ENCODE measurements around the gene TNIK.
"Not testable (repeated sequence)": the region's sequence is repeated elsewhere in the genome, so short reads cannot be mapped to it uniquely, and the experiment has no call there.

The TNIK gene

DNA sequence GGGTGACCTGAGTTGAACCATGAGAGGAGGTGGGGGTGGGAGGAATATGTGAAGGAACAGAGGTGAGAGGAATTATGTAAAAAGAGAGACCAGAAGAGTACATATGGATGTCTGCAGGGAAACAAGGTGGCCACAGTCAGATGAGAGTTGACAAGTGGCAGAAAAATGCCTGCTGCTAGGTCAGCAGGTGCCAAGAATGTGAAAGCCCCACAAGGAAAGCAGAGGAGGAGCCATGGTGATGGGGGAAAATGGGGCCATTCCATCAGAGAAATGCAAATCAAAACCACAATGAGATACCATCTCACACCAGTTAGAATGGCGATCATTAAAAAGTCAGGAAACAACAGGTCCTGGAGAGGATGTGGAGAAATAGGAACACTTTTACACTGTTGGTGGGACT, 156.2 kb downstream of the TNIK start:
- H2AFZ ChIP-seq (ENCODE audit: low read depth, low read length); DNase-seq; H3K4me2 ChIP-seq (ENCODE audit: low read length, poor library complexity, severe bottlenecking); H3K36me3 ChIP-seq (ENCODE audit: control insufficient read depth in 1 of 2, insufficient read depth in 2 of 2, low read depth in 1 of 2, low read length in 2 of 2); H3K23ac ChIP-seq (ENCODE audit: low read length in 2 of 2); H2BK120ac ChIP-seq (ENCODE audit: low read depth, low read length); H3K14ac ChIP-seq (ENCODE audit: low read length in 2 of 2); H3K27ac ChIP-seq (ENCODE audit: low read length, poor library complexity, severe bottlenecking); H2BK12ac ChIP-seq (ENCODE audit: low read length in 2 of 2); H2BK5ac ChIP-seq (ENCODE audit: low read depth, low read length, poor library complexity, severe bottlenecking); H3K4me3 ChIP-seq (ENCODE audit: insufficient read depth in 1 of 2, low read depth in 1 of 2, low read length in 2 of 2); H3K27me3 ChIP-seq (ENCODE audit: control insufficient read depth in 1 of 2, insufficient read depth in 1 of 2, low read length in 2 of 2); H3K9ac ChIP-seq (ENCODE audit: low read length); H4K8ac ChIP-seq (ENCODE audit: low read length); H2BK15ac ChIP-seq (ENCODE audit: low read depth, poor library complexity, severe bottlenecking); H3K9me3 ChIP-seq (ENCODE audit: control insufficient read depth, low read length); H3K4me1 ChIP-seq (ENCODE audit: control insufficient read depth, insufficient read depth, low read depth, low read length): not testable (repeated sequence)
- peak overlapping the region; percentile 32 for H4K91ac ChIP-seq (ENCODE audit: low read length)
- peak overlapping the region in 1 of 2 experiments; percentile 39 for H3K18ac ChIP-seq (ENCODE audit: low read depth in 1 of 2, low read length in 2 of 2)
- peak overlapping the region; percentile 19 for H2AK5ac ChIP-seq (ENCODE audit: low read length, severe bottlenecking)
- H3K79me1 ChIP-seq (replicated peaks; ENCODE audit: low read length, poor library complexity, severe bottlenecking): peaks cover 14% of the 10 kb centered on the region
- WGBS: no CpG with 5 or more reads among the region's 1 CpG
- H3K4ac ChIP-seq (ENCODE audit: low read depth in 1 of 2, low read length in 2 of 2): peak overlapping the region in 1 of 2 experiments; percentile 30

- no peak overlapping the region for H3K23ac ChIP-seq (ENCODE audit: low read length in 2 of 2)
- H3K27ac ChIP-seq (ENCODE audit: low read length, poor library complexity, severe bottlenecking): no peak overlapping the region
- H2AFZ ChIP-seq (ENCODE audit: low read depth, low read length): no peak overlapping the region
- H3K18ac ChIP-seq (ENCODE audit: low read depth in 1 of 2, low read length in 2 of 2): no peak overlapping the region
- H2BK120ac ChIP-seq (ENCODE audit: low read depth, low read length): no peak overlapping the region
- H3K4me3 ChIP-seq (ENCODE audit: insufficient read depth in 1 of 2, low read depth in 1 of 2, low read length in 2 of 2): no peak overlapping the region
- no peak overlapping the region for H2AK5ac ChIP-seq (ENCODE audit: low read length, severe bottlenecking)
- no peak overlapping the region for H2BK12ac ChIP-seq (ENCODE audit: low read length in 2 of 2)
- DNase-seq: no peak
- H3K27me3 ChIP-seq (ENCODE audit: control insufficient read depth in 1 of 2, insufficient read depth in 1 of 2, low read length in 2 of 2): no peaks in the 10 kb centered on the region
- H3K9me3 ChIP-seq (ENCODE audit: control insufficient read depth, low read length): no peaks in the 10 kb centered on the region
- H4K8ac ChIP-seq (ENCODE audit: low read length): no peak overlapping the region
- H2BK15ac ChIP-seq (ENCODE audit: low read depth, poor library complexity, severe bottlenecking): no peak overlapping the region
- no peaks in the 10 kb centered on the region for H3K4me1 ChIP-seq (ENCODE audit: control insufficient read depth, insufficient read depth, low read depth, low read length)
- no peaks in the 10 kb centered on the region for H3K36me3 ChIP-seq (ENCODE audit: control insufficient read depth in 1 of 2, insufficient read depth in 2 of 2, low read depth in 1 of 2, low read length in 2 of 2)
- H3K9ac ChIP-seq (ENCODE audit: low read length): no peak overlapping the region
- no peak overlapping the region for H4K91ac ChIP-seq (ENCODE audit: low read length)
- H3K4me2 ChIP-seq (ENCODE audit: low read length, poor library complexity, severe bottlenecking): no peak overlapping the region
- peaks cover 18% of the 10 kb centered on the region for H3K79me1 ChIP-seq (replicated peaks; ENCODE audit: low read length, poor library complexity, severe bottlenecking)
- no peak overlapping the region for H2BK5ac ChIP-seq (ENCODE audit: low read depth, low read length, poor library complexity, severe bottlenecking)
- no peak overlapping the region for H3K14ac ChIP-seq (ENCODE audit: low read length in 2 of 2)
- no peak overlapping the region for H3K4ac ChIP-seq (ENCODE audit: low read depth in 1 of 2, low read length in 2 of 2)
- 83% methylated on average over 1 of the region's 1 CpG for WGBS
Observed at GRCh38 chr3:171301998-171302397, 158.2 kb downstream of the TNIK start.

DNA sequence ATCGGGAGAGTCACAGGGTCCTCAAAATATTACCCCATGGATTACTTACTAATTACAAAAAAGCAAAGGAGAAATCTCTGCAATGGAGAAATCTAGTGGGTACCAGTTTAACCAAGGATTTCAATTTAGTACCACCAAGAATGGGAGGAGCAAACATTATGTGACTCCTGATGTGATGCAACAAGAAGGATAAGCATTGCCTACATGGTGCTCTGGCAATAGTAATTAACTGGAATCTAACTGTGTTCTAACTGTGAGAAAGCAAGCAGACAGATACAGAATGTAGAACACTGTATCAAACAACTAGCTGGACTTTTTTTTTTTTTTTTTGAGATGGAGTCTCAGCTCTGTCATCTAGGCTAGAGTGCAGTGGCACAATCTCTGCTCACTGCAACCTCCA, 159.2 kb downstream of the TNIK start:
- Histone ChIP-seq H3K4me3 (ENCODE audit: insufficient read depth in 1 of 2, low read depth in 1 of 2, low read length in 2 of 2) (no peak overlapping the region), H3K36me3 (ENCODE audit: control insufficient read depth in 1 of 2, insufficient read depth in 2 of 2, low read depth in 1 of 2, low read length in 2 of 2) (no peaks in the 10 kb centered on the region), H2BK5ac (ENCODE audit: low read depth, low read length, poor library complexity, severe bottlenecking) (no peak overlapping the region), H3K79me1 (replicated peaks; ENCODE audit: low read length, poor library complexity, severe bottlenecking) (peaks cover 20% of the 10 kb centered on the region), H3K27me3 (ENCODE audit: control insufficient read depth in 1 of 2, insufficient read depth in 1 of 2, low read length in 2 of 2) (no peaks in the 10 kb centered on the region), H4K8ac (ENCODE audit: low read length) (no peak overlapping the region), H4K91ac (ENCODE audit: low read length) (no peak overlapping the region), H3K4ac (ENCODE audit: low read depth in 1 of 2, low read length in 2 of 2) (no peak overlapping the region), H3K9ac (ENCODE audit: low read length) (no peak overlapping the region), H3K4me2 (ENCODE audit: low read length, poor library complexity, severe bottlenecking) (no peak overlapping the region), H3K14ac (ENCODE audit: low read length in 2 of 2) (no peak overlapping the region), H3K9me3 (ENCODE audit: control insufficient read depth, low read length) (no peaks in the 10 kb centered on the region), H2BK15ac (ENCODE audit: low read depth, poor library complexity, severe bottlenecking) (no peak overlapping the region), H2AFZ (ENCODE audit: low read depth, low read length) (no peak overlapping the region), H2AK5ac (ENCODE audit: low read length, severe bottlenecking) (no peak overlapping the region), H3K18ac (ENCODE audit: low read depth in 1 of 2, low read length in 2 of 2) (no peak overlapping the region), H3K4me1 (ENCODE audit: control insufficient read depth, insufficient read depth, low read depth, low read length) (no peaks in the 10 kb centered on the region), H3K23ac (ENCODE audit: low read length in 2 of 2) (no peak overlapping the region), H2BK12ac (ENCODE audit: low read length in 2 of 2) (no peak overlapping the region), H3K27ac (ENCODE audit: low read length, poor library complexity, severe bottlenecking) (no peak overlapping the region), H2BK120ac (ENCODE audit: low read depth, low read length) (no peak overlapping the region)
- no peak for DNase-seq
- WGBS: no CpG with 5 or more reads among the region's 1 CpG

DNA sequence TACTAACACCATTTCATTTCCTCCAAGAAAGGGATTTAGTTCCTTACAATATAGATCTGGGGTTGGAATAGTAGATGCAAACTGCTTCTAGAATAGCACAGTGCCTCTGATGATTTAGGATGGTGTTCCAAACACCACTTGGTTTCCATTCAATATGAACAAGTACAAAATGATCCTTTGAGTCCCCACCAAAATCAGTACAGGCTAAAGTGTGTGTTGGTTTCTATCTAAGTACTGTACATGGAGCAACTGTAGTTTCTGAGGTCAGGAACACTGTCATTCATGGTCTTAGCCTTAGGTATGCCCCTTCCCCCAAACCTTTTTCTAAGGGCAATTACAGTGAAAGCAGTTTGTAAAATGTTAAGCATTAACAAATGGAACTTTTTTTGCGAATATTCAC, 162.3 kb downstream of the TNIK start:
- Histone ChIP-seq H3K36me3 (ENCODE audit: control insufficient read depth in 1 of 2, insufficient read depth in 2 of 2, low read depth in 1 of 2, low read length in 2 of 2) (no peaks in the 10 kb centered on the region), H3K27me3 (ENCODE audit: control insufficient read depth in 1 of 2, insufficient read depth in 1 of 2, low read length in 2 of 2) (no peaks in the 10 kb centered on the region), H3K18ac (ENCODE audit: low read depth in 1 of 2, low read length in 2 of 2) (no peak overlapping the region), H3K4me3 (ENCODE audit: insufficient read depth in 1 of 2, low read depth in 1 of 2, low read length in 2 of 2) (no peak overlapping the region), H2AK5ac (ENCODE audit: low read length, severe bottlenecking) (no peak overlapping the region), H3K9ac (ENCODE audit: low read length) (no peak overlapping the region), H2BK15ac (ENCODE audit: low read depth, poor library complexity, severe bottlenecking) (no peak overlapping the region), H3K23ac (ENCODE audit: low read length in 2 of 2) (no peak overlapping the region), H3K79me1 (replicated peaks; ENCODE audit: low read length, poor library complexity, severe bottlenecking) (peaks cover 28% of the 10 kb centered on the region), H4K91ac (ENCODE audit: low read length) (no peak overlapping the region), H3K4me2 (ENCODE audit: low read length, poor library complexity, severe bottlenecking) (no peak overlapping the region), H3K4me1 (ENCODE audit: control insufficient read depth, insufficient read depth, low read depth, low read length) (peaks cover 3% of the 10 kb centered on the region), H3K9me3 (ENCODE audit: control insufficient read depth, low read length) (no peaks in the 10 kb centered on the region), H3K14ac (ENCODE audit: low read length in 2 of 2) (no peak overlapping the region), H3K27ac (ENCODE audit: low read length, poor library complexity, severe bottlenecking) (no peak overlapping the region), H3K4ac (ENCODE audit: low read depth in 1 of 2, low read length in 2 of 2) (no peak overlapping the region), H2AFZ (ENCODE audit: low read depth, low read length) (no peak overlapping the region), H2BK5ac (ENCODE audit: low read depth, low read length, poor library complexity, severe bottlenecking) (no peak overlapping the region), H2BK12ac (ENCODE audit: low read length in 2 of 2) (no peak overlapping the region), H2BK120ac (ENCODE audit: low read depth, low read length) (no peak overlapping the region), H4K8ac (ENCODE audit: low read length) (no peak overlapping the region)
- DNase-seq: no peak
- 83% methylated on average over 1 of the region's 1 CpG for WGBS
